HG03354 (cell line): ENCODE measurements around the gene SLC25A46.
"Not testable (repeated sequence)": the region's sequence is repeated elsewhere in the genome, so short reads cannot be mapped to it uniquely, and the experiment has no call there.

ENCODE experiments used
- ATAC-seq: cut with Tn5 transposase; IDR thresholded peaks from one replicate; pipeline ENCODE4 v1.9.1; 2021; ENCODE audit warnings: mild to moderate bottlenecking; ENCODE audit not compliant: unreplicated experiment, poor library complexity, severe bottlenecking

SLC25A46 gene

DNA sequence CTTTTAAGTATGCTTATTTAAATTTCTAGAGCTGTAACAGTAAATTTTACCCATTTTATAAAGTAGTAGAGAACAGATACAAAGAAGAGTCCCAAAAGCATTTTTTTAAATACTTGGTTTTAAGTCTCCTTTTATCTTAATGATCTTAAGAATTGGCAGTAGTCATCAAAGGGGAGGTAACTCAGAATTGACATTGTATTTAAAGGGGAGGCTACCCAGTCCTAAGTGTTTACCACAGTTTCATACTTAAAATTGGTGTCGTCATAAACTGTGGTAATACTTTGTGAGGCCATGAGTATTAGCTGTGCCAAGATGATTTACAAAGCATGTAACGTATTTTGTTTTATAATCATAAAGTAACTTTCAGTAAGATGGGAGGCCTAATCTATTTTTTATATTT lies 14.8 kb downstream of the SLC25A46 start:
- ATAC-seq: no peak

DNA sequence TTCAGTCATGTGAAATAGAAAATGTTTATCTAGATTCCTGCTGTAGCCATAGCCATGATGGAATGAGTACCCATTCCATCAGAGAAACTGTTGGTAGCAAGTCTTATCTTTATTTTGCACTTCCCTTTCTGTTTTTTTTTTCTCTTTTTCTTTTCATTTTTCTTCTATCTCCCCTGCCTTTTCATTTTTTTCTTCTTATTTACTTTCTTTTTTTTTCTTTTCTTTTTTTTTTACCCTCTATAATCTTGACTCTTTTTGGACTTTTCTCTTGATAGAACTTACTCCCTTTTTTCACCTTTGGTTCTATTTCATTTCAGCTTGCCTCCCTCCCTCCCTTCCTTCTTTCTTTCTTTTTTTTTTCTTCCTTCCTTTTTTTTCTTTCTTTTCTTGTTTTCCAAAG lies 15.4 kb downstream of the SLC25A46 start:
- ATAC-seq: no peak

GRCh38 chr5:110757118-110757729 lies 18.4 kb downstream of the SLC25A46 start:
- ATAC-seq: no peak

DNA sequence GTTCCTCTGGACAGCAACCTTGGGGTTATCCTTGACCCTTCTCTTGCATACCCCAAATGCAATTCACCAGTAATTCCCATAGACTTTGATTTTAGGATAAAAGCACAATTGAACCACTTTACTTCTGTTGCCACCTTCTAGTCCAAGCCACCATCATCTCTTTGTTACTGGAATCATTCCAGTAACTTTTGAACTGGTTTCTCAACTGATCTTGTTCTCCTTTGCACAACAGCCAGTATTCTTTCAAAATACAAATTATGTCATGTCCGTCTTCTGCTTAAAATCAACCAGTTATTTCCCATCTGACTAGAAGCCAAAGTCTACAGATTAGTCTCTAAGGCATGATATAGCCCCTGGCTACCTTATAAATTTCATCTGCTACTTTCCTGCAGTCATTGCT lies 21.4 kb downstream of the SLC25A46 start:
- ATAC-seq: no peak

- no peak for ATAC-seq
Measured at GRCh38 chr5:110768138-110768860, 29.5 kb downstream of the SLC25A46 start.

DNA sequence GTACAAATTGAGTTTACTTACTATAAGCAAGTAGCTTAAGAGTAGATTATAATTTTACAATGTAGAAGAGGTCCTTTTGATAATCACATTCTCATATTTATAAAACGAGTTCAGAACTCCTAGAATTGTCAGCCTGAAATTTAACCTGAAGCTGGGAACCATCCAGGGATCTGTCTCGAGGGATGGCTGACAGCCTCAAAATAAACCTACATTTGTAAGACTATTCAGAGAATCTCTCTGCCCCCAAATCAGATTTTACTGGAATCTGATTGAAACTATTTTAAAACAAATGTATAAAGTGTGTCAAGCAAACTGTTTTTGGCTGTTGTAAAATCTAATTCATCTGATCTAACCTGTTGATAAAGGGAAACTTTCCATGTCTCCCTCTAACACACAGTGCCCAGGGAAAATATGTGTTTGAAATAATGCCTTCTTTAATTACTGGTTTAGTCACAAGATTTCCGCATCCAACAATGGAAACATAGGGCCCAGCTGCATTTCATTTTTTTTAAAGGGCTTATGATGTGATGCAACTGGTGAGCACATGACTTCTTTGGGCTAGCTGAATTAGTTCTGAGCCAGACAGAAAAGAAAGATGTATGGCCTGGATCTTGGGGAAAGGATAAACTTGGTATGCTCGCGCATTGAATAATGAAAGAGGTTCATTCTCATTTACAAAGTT lies 30.3 kb downstream of the SLC25A46 start:
- ATAC-seq: no peak

DNA sequence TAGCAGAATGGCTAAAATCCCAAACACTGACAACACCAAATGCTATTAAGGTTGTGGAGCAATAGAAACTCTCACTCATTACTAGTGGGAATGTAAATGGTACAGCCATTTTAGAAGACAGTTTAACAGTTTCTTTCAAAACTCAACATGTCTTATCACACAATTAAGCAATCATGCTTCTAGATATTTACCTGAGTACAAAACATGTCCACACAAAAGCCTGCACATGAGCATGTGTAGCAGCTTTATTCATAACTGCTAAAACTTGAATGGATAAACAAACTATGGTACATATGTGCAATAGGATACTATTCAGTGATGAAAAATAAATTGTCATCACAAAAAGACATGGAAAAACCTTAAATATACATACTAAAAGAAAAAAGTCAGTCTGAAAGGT lies 31.5 kb downstream of the SLC25A46 start:
- ATAC-seq: no peak

DNA sequence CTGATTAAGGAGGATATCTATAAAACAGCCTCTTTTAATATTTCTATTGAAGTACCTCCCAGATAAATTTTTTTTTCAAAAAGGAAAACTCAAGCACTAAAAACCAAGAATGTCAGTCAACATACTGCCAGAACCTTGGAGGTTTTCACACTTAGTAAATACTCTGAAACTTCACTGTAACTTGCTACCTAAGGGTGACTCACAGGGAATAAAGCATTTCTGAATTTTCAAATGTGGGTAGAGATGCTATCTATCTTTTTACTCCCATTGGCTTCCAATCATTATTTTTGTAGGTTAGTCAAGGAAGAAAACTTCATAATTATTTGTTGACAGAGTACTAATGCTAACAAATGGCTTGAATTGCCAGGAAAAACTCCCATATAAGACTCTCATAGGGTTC lies 46.1 kb downstream of the SLC25A46 start:
- no peak for ATAC-seq

DNA sequence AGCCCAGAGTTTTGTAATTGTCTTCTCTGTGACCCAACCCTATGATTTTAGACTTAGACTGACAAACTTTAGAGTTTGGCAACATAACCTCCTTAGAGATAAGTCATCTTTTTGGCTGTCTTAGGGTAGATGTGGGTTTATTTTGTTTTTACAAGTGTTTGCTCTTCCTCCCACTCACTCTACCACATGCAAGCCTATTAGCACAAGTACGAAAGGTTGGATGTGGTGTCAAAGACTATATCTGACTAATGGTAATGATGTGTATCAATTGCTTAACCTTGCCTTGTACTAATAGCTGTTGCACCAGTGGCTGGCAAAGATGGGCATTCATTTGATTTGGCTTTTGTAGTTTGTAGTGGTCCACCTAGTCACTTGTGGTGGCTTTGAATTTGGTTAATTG lies 46.5 kb downstream of the SLC25A46 start:
- ATAC-seq: no peak

- ATAC-seq: not testable (repeated sequence)
Measured at GRCh38 chr5:110788006-110788405, 49.2 kb downstream of the SLC25A46 start.

DNA sequence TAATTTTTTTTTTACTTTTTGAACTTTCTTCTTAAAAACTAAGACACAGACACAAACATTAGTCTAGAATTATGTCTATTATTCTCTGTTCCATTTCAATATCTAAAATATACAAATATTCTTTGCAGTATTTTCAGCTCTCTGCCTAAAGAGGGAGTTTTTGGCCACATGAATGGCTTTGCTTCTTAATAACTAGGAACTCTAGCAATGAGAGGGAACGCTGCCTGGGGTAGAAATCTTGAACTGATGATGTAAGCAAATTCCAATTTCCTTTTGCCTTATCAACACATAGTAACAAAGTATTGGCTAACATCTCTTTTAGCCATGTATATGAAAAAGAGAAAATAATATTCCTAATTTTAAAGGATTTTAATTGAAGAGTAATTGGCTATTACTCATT lies 51.9 kb downstream of the SLC25A46 start:
- no peak for ATAC-seq

- no peak for ATAC-seq
Measured at GRCh38 chr5:110802998-110803397, 64.2 kb downstream of the SLC25A46 start.

- no peak for ATAC-seq
Measured at GRCh38 chr5:110803467-110804326, 64.9 kb downstream of the SLC25A46 start.

- ATAC-seq: no peak
Measured at GRCh38 chr5:110807169-110807568, 68.4 kb downstream of the SLC25A46 start.

GRCh38 chr5:110809006-110809405 lies 70.2 kb downstream of the SLC25A46 start:
- no peak for ATAC-seq
